Left ventricle myocardium inferior (tissue), 1 donor: ENCODE measurements around the gene PUS7. TPM values are rescaled to one million over a fixed set of nuclear protein-coding genes. Genes with fewer than 3 reads are reported as not detected.

ENCODE experiments used
- DNase-seq: peaks from one replicate; pipeline ENCODE4 v3.0.0-alpha.2; 2020
- H3K27ac ChIP-seq: fragments of 200-600 bp; replicated peaks from 2 replicates; pipeline ENCODE4 v1.8.0; 2021
- H3K27me3 ChIP-seq: fragments of 200-600 bp; 2 replicates; pipeline ENCODE4 v1.8.0; 2021; ENCODE audit warnings: low read depth
- H3K36me3 ChIP-seq: fragments of 200-600 bp; 2 replicates; pipeline ENCODE4 v1.8.0; 2021
- H3K4me1 ChIP-seq: fragments of 200-600 bp; 2 replicates; pipeline ENCODE4 v1.8.0; 2021
- H3K4me3 ChIP-seq: fragments of 200-600 bp; 2 replicates; pipeline ENCODE4 v1.8.0; 2021; ENCODE audit warnings: mild to moderate bottlenecking, moderate library complexity
- H3K9me3 ChIP-seq: fragments of 200-600 bp; replicated peaks from 2 replicates; pipeline ENCODE4 v1.8.0; 2021
- CTCF ChIP-seq: fragments of 200-600 bp; IDR thresholded peaks from 2 replicates; pipeline ENCODE4 v1.8.0; 2021; ENCODE audit warnings: antibody characterized with exemption, mild to moderate bottlenecking, borderline replicate concordance
- intact Hi-C: fragments of 100-400 bp; cut with micrococcal nuclease; formaldehyde crosslinking; loops from one replicate; pipeline ENCODE4 v1.11.0; 2022
- total RNA-seq: library from RNA; stranded (reverse); fragmentation: NEBNext Ultra II Directional; extraction: Animal tissue kit (Norgen Biotek cat#: 25700); gene quantifications from one replicate; pipeline ENCODE4 v1.2.1, GENCODE V29; 2021
- donor health status: DM: no; HTN: yes; CAD: no; lungs with severe emphysema.

PUS7 gene
- total RNA-seq, 1 donor from 2014 or later, result 4.9 TPM

- no peak for DNase-seq
- Histone ChIP-seq H3K27ac (no peak overlapping the region), H3K9me3 (no peaks in the 10 kb centered on the region), H3K27me3 (no peaks in the 10 kb centered on the region), H3K4me3 (no peak overlapping the region), H3K4me1 (no peaks in the 10 kb centered on the region), H3K36me3 (peaks cover 8% of the 10 kb centered on the region)
- intact Hi-C loops, result no loop called here
- TF ChIP-seq CTCF, result no peak
Observed at GRCh38 chr7:105512415-105512814, 9.7 kb downstream of the PUS7 start.

GRCh38 chr7:105502173-105502572 is 19.9 kb downstream of the PUS7 start:
- H3K27me3 ChIP-seq, result no peaks in the 10 kb centered on the region
- H3K27ac ChIP-seq, result no peak overlapping the region
- no peak for TF ChIP-seq CTCF
- no peak overlapping the region for H3K4me3 ChIP-seq
- no peak for DNase-seq
- H3K36me3 ChIP-seq, result peaks cover 56% of the 10 kb centered on the region
- no peaks in the 10 kb centered on the region for H3K4me1 ChIP-seq
- H3K9me3 ChIP-seq, result no peaks in the 10 kb centered on the region
- intact Hi-C loops, result no loop called here

- H3K4me3 ChIP-seq, result no peak overlapping the region
- TF ChIP-seq CTCF, result no peak
- H3K27ac ChIP-seq, result no peak overlapping the region
- intact Hi-C loops, result no loop called here
- no peaks in the 10 kb centered on the region for H3K9me3 ChIP-seq
- H3K36me3 ChIP-seq, result peaks cover 22% of the 10 kb centered on the region
- H3K27me3 ChIP-seq, result no peaks in the 10 kb centered on the region
- peaks cover 5% of the 10 kb centered on the region for H3K4me1 ChIP-seq
- no peak for DNase-seq
Observed at GRCh38 chr7:105497016-105497415, 25.1 kb downstream of the PUS7 start.

GRCh38 chr7:105496521-105496920 is 25.6 kb downstream of the PUS7 start:
- Histone ChIP-seq H3K4me1 (peaks cover 5% of the 10 kb centered on the region), H3K27me3 (no peaks in the 10 kb centered on the region), H3K9me3 (no peaks in the 10 kb centered on the region), H3K4me3 (no peak overlapping the region), H3K36me3 (peaks cover 17% of the 10 kb centered on the region), H3K27ac (no peak overlapping the region)
- intact Hi-C loops, result no loop called here
- no peak for TF ChIP-seq CTCF
- no peak for DNase-seq

GRCh38 chr7:105493923-105494315 is 28.2 kb downstream of the PUS7 start:
- intact Hi-C loops, result no loop called here
- Histone ChIP-seq H3K4me1 (peaks cover 5% of the 10 kb centered on the region), H3K9me3 (no peaks in the 10 kb centered on the region), H3K27ac (no peak overlapping the region), H3K27me3 (no peaks in the 10 kb centered on the region), H3K4me3 (no peak overlapping the region), H3K36me3 (peaks cover 2% of the 10 kb centered on the region)
- TF ChIP-seq CTCF, result no peak
- no peak for DNase-seq
